SIG-M5 treated with dmso at 0.1 percent for 504 hours (cell line): ENCODE results near the gene SPP2.

Source experiments
- DNase-seq: peaks from one replicate; lab custom pipeline; 2025; ENCODE audit not compliant: unreplicated experiment; lab: John Stamatoyannopoulos, UW

SPP2 gene

GRCh38 chr2:234050455-234051135 is at the start of gene SPP2:
TSS of gene SPP2 (plus strand) at chr2:234050702. CDS start at chr2:234050787, 85 bp downstream.
- no peak for DNase-seq

GRCh38 chr2:234001380-234002160 is 48.9 kb upstream of the SPP2 start:
- no peak for DNase-seq

GRCh38 chr2:234002281-234002680 is 48.2 kb upstream of the SPP2 start:
- no peak for DNase-seq

- peak; percentile 52 for DNase-seq
Measured at GRCh38 chr2:234003972-234004617, 46.4 kb upstream of the SPP2 start.

GRCh38 chr2:234005126-234005525 is 45.4 kb upstream of the SPP2 start:
- no peak for DNase-seq

GRCh38 chr2:234006501-234006900 is 44.0 kb upstream of the SPP2 start:
- no peak for DNase-seq

GRCh38 chr2:234014427-234014826 is 36.1 kb upstream of the SPP2 start:
- DNase-seq: no peak

- no peak for DNase-seq
Measured at GRCh38 chr2:234015861-234016260, 34.6 kb upstream of the SPP2 start.

GRCh38 chr2:234019896-234020295 is 30.6 kb upstream of the SPP2 start:
- DNase-seq: no peak

GRCh38 chr2:234020332-234020731 is 30.2 kb upstream of the SPP2 start:
- DNase-seq: no peak

- DNase-seq: no peak
Measured at GRCh38 chr2:234022424-234022823, 28.1 kb upstream of the SPP2 start.

GRCh38 chr2:234024304-234024703 is 26.2 kb upstream of the SPP2 start:
- no peak for DNase-seq

- peak; percentile 53 for DNase-seq
Measured at GRCh38 chr2:234025466-234025865, 25.0 kb upstream of the SPP2 start.

- no peak for DNase-seq
Measured at GRCh38 chr2:234025891-234026401, 24.6 kb upstream of the SPP2 start.

GRCh38 chr2:234026693-234027254 is 23.7 kb upstream of the SPP2 start:
- DNase-seq: no peak

GRCh38 chr2:234027641-234028040 is 22.9 kb upstream of the SPP2 start:
- no peak for DNase-seq

- DNase-seq: no peak
Measured at GRCh38 chr2:234029150-234029733, 21.3 kb upstream of the SPP2 start.

- DNase-seq: no peak
Measured at GRCh38 chr2:234031207-234031606, 19.3 kb upstream of the SPP2 start.

- DNase-seq: no peak
Measured at GRCh38 chr2:234032279-234032856, 18.1 kb upstream of the SPP2 start.

GRCh38 chr2:234033174-234033573 is 17.3 kb upstream of the SPP2 start:
- no peak for DNase-seq

GRCh38 chr2:234033885-234034284 is 16.6 kb upstream of the SPP2 start:
- no peak for DNase-seq
